Measurements from ENCODE around the gene COQ10B. TPM values are rescaled to one million over a fixed set of nuclear protein-coding genes. Genes with fewer than 3 reads are reported as not detected.

Gene COQ10B
- total and polyA plus RNA-seq, 8 donors, result 2.9 to 47.7 (median 18.7) TPM

DNA sequence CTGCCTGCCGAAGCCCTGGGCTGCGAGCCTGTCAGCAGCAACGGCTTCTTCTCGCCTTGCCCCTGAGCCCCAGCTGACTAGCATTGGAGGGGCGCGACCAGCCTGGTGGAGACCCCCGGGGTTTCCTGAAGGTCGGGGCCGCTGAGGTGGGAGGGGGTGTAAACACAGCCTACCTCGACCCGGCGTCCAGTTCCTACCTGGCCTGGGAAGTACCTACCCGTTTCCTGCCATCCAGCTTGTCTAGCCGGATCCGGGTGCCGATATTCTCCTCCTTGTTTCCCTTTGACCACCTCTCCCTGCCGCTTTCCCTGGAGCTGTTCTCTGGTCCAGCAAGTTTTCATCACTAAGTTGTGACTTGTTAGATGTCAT, 63.0 kb downstream of the COQ10B start:
- Histone ChIP-seq H3K27ac (peak overlapping the region; percentile 81 to 96 (median 95)), H3K9me3 (no peaks in the 10 kb centered on the region), H3K36me3 (peaks cover 0 to 7% (median 0%) of the 10 kb centered on the region in 4 donors), H3K4me1 (peaks cover 9 to 47% (median 28%) of the 10 kb centered on the region in 4 donors), H3K27me3 (no peaks in the 10 kb centered on the region), H3K4me3 (peak overlapping the region; percentile 57 to 88 (median 80))
- TF ChIP-seq POLR2AphosphoS5 (IDR thresholded peaks at IDR 0.05), result no peak
- TF ChIP-seq EP300 (IDR thresholded peaks at IDR 0.05), result no peak
- no peak for TF ChIP-seq CTCF (IDR thresholded peaks at IDR 0.05)
- no peak for TF ChIP-seq POLR2A (IDR thresholded peaks at IDR 0.05)
- intact Hi-C loops (cut with DNase I; ENCODE audit: low total_unique reads), result no loop called here
- DNase-seq, result peak; percentile 40 to 72
- 0 to 2% (median 0%) methylated on average over 14 to 17 of the region's 17 CpGs for WGBS, 5 donors

GRCh38 chr2:197517150-197517549, 63.8 kb downstream of the COQ10B start:
- H3K4me1 ChIP-seq, result peaks cover 9 to 47% (median 28%) of the 10 kb centered on the region in 4 donors
- DNase-seq, result no peak
- TF ChIP-seq POLR2AphosphoS5 (IDR thresholded peaks at IDR 0.05) (no peak), POLR2A (IDR thresholded peaks at IDR 0.05) (no peak), CTCF (IDR thresholded peaks at IDR 0.05) (no peak), EP300 (IDR thresholded peaks at IDR 0.05) (no peak)
- H3K27ac ChIP-seq, result peak overlapping the region in 4 of 5 donors; percentile 81 to 96 (median 95)
- no peaks in the 10 kb centered on the region for H3K9me3 ChIP-seq
- peak overlapping the region; percentile 57 to 88 (median 80) for H3K4me3 ChIP-seq
- 20 to 40% (median 24%) methylated on average over 2 of the region's 2 CpGs for WGBS, 5 donors
- H3K27me3 ChIP-seq, result no peaks in the 10 kb centered on the region
- intact Hi-C loops (cut with DNase I; ENCODE audit: low total_unique reads), result no loop called here
- H3K36me3 ChIP-seq, result peaks cover 0 to 7% (median 0%) of the 10 kb centered on the region in 4 donors

Small RNA genes within 50 kb of the gene (small RNA-seq; reads per million reads assigned to genes)
- gene RF00394, result 0 reads per million in 4 donors
- gene RNU6-1029P, result 0 reads per million in 4 donors

Other genes starting within 250 kb of the COQ10B start
- gene ANKRD44, start 142.8 kb upstream of the COQ10B start, total RNA-seq, result 10 to 100 TPM in 4 of 5 donors, 1 to 10 TPM in 1; 1.2 to 58.4 (median 24.6) TPM
- gene ANKRD44, start 142.8 kb upstream of the COQ10B start, polyA plus RNA-seq, result 1 to 10 TPM; 1.2 to 2.3 (median 1.8) TPM
- 100 to 1,000 TPM; 154 to 520 (median 382) TPM for gene SF3B1, start 18.5 kb upstream of the COQ10B start, total RNA-seq
- 100 to 1,000 TPM in 1 of 3 donors, 10 to 100 TPM in 2; 47.4 to 201 (median 51.5) TPM for gene SF3B1, start 18.5 kb upstream of the COQ10B start, polyA plus RNA-seq
- gene HSPD1, start 46.3 kb downstream of the COQ10B start, total RNA-seq, result 100 to 1,000 TPM in 2 of 5 donors, 10 to 100 TPM in 3; 79.9 to 218 (median 98.2) TPM
- 100 to 1,000 TPM; 143 to 174 (median 147) TPM for gene HSPD1, start 46.3 kb downstream of the COQ10B start, polyA plus RNA-seq
- gene HSPE1, start 46.8 kb downstream of the COQ10B start, total RNA-seq, result 100 to 1,000 TPM in 2 of 5 donors, 10 to 100 TPM in 3; 27.4 to 122 (median 74.0) TPM
- gene HSPE1, start 46.8 kb downstream of the COQ10B start, polyA plus RNA-seq, result 100 to 1,000 TPM; 171 to 218 (median 214) TPM
- gene MOB4, start 62.5 kb downstream of the COQ10B start, total RNA-seq, result 10 to 100 TPM in 4 of 5 donors, 1 to 10 TPM in 1; 2.6 to 56.0 (median 33.9) TPM
- gene MOB4, start 62.5 kb downstream of the COQ10B start, polyA plus RNA-seq, result 10 to 100 TPM; 20.9 to 31.5 (median 23.0) TPM
- 10 to 100 TPM in 2 of 5 donors, 1 to 10 TPM in 1, under 1 TPM in 2; 0.45 to 13.3 (median 1.6) TPM for gene RFTN2, start 222.0 kb downstream of the COQ10B start, total RNA-seq
- 1 to 10 TPM in 2 of 3 donors, under 1 TPM in 1; 0.65 to 5.0 (median 2.7) TPM for gene RFTN2, start 222.0 kb downstream of the COQ10B start, polyA plus RNA-seq

Measured in stomach (tissue), 9 donors.